NCI-H2029 (cell line): ENCODE data around the gene HPS1.

Experiments used
- DNase-seq: peaks from one replicate; lab custom pipeline; 2025; lab: John Stamatoyannopoulos, UW

The HPS1 gene

GRCh38 chr10:98431016-98431415 lies 15.7 kb downstream of the HPS1 start:
- DNase-seq: no peak

DNA sequence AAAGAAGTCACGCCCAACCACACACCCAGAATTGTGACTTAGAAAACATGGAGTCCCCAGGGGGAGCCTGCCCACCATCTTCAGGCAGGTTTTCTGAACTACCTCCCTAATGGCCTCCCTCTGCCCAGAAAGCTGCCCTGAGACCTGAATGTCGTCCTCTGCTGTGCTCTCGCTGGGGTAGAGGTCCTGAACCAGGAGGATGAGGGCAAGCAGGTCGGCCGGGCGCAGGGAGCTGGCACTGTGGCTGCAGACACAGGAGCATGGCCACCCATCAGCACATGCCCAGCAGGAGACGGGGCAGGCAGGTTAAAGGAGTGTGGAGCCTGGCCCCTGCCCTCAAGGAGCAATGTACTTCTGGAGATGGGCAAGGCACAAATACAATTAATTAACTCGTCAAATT lies 16.3 kb downstream of the HPS1 start:
- DNase-seq: no peak

DNA sequence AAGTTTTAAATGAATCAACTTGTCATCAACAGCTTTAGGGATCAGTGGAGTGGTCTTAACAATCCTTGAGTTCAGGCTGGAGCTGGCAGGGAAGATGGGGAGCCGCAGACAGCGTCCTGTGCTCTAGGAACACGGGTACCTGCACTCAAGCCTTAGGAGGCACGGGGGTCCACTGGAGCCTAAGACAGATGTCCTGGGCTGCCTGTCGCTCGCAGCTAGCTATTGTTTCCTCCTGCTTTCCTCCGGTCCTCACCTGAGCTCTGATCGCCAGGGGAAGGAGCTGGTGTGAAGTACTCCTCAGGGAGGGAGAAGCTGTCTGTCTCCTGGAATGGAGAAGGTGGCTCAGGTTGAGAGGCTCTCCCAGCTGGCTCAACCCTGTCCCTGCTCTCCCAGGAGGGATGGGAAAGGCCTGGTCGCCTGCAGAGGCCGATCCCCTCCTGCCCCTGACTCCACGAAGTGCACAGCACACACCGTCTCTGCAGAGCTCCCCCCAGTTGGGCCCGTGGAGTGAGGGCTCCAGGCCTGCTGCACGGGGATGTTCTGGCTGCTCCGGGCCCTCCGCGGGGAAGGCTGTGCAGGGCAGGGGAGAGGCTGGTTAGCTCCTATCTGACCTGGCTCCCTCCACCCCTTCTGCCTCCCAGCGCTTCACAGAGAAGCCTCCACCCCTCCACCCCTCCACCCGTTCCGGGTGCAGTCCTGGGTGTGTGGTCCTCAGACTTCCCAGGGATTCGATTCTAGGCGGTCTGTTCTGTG lies 17.2 kb downstream of the HPS1 start:
- no peak for DNase-seq

GRCh38 chr10:98427011-98427515 lies 19.7 kb downstream of the HPS1 start:
- no peak for DNase-seq

- DNase-seq: no peak
These were observed 21.0 kb downstream of the HPS1 start for GRCh38 chr10:98425511-98426352.

DNA sequence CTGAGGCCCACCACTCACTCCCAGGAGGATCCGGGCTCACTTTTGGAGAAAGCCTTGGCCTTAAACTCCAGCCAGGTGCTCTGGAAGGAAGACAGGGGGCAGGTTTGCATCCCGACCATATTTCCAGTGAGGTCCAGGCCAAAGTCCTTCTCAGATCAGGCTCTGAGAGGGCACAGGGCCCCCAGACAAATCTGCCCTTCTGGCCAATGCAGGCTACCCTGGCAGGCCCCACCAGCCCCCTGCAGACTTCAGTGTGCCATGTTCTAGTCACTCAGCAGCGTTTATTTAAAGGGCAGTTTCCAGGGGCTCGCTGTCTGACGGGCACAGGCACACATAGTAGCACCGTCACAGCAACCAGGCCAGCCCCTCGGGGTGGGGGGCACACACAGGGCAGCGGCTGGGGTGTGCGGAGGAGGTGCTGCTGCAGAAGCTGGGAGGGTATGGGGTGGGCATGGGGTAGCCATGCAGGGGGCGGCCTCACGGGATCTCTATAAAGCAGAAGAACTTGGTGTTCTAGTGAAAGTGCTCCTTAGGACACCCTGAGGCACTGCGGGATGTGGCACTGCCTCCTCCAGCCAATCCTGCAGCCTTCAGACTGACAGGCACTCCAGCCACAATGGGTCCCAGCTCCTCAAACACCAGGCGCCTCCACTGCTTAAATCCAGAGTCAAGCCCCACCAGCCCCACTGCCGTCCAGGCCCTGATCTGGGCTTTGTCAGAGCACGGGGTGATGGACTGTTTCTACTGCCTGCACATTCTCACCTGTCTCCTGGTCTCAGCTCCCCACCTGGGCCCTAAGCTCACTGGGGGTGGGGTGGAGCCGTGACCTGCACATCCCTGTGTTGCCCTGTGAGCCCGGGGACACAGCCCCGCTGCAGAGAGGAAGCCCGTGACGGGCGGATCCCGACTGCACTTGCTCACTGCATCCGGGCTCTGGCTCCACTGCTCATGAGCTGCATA lies 22.2 kb downstream of the HPS1 start:
- no peak for DNase-seq

- DNase-seq: no peak
These were observed 23.0 kb downstream of the HPS1 start for GRCh38 chr10:98423691-98424120.

GRCh38 chr10:98422182-98422581 lies 24.6 kb downstream of the HPS1 start:
- no peak for DNase-seq

DNA sequence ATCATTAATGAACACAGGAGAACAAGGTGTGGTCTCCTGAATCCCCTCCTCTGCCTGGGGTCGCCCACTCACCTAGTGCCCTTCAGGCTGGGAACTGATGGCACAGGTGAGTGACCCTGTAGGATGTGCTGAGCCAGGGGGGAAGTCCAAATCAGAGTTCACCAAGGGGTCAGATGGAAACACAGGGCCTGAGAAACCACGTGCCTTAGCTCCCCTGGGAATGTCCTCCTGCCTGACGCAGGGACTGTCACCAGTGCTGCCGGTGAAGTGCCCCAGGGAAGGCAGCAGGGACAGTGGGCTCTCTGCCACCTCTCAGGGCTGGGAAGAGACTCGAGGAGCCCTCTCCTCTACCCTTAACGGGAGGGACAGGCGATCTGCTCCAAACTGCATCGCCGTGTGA lies 25.9 kb downstream of the HPS1 start:
- DNase-seq: no peak

- no peak for DNase-seq
These were observed 27.1 kb downstream of the HPS1 start for GRCh38 chr10:98419469-98420261.

DNA sequence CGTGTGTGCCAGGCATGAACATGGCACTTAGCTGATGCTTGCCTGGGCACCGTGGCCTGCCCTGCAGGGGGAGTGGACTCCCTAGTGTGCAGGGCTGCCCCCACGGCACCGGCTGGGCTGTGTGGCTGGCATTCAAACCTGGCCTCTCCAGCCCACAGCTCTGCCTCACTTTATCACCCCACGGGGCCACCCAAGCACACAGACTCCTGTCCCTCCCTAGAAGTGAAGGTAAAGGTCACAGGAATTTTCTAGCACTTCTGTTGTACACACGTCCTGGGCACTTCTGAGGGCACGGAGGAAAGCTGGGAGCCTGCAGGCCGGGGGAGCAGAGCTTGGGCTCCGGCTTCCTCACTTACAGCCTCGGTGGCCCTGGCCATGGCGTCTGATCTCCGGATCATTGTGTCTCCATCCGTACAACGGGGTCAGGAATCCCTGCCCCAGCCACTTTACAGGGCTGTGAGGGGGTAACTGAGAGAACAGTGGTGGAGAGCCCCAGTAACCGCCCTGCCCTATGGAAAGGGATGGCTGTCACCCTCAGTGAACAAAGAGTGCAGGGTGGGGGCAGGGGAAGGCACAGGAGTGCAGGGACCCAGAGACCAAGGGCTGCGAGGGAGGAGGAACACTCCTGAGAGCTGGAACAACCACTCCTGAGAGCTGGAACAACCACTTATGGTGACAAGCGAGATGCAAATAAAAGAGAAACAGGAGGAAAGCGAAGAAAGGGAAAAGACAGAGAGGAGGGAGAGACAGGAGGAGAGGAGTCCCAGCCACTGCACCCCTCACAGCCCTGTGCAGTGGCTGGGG lies 27.9 kb downstream of the HPS1 start:
- DNase-seq: no peak

DNA sequence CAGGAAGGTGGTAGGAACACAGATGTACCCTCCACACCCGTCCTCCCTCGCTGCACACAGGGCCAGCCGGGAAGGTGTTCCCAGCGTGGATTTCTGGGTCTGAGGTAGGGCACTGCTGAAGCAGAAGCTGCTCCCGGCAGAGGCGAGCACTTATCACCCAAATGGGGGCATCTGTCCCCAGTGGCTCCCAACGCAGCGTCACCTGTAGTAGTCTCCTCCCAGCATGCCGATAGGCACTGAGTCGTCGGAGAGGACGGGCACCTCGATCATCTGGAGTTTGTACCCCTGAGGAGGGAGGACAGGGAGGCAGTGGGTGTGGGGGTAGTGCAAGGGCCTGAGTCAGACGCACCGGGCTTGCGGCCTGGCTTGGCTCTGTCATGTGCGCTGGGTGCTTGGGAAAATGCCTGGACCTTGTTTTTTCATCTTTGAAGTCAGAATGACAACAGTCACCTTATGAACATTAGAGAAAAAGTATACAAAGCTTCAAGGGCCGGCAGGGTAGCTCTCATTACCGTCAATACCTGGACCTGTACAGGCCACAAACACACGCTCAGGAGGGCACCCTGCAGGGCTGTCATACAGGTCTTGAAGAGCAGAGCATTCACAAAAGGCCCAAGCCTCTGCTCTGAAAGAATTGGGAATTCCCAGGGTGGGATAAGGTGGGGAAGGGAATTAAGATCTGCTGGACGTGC lies 28.6 kb downstream of the HPS1 start:
- no peak for DNase-seq

DNA sequence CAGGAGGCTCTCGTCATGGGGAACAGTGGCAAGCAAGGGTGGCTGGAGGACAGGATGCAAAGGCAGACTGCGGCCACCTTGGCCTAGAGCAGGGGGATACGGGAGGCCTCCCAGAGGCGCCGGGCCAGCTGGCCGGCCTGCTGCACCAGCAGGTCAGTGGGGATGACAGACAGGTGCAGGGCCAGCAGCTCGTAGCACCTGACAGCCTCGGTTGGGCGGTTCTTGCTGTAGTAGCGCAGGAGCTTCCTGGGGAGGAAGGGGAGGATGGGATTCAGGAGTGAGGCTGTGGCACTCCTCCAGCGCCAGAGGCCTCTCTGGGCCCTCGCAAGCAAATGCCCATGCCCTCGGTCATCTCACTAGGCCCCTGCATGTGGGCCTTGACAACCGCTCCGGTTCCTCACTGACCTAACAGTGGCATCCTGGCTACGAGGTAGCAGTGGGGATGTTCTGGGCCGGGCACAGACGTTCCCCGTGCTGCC lies 29.2 kb downstream of the HPS1 start:
- no peak for DNase-seq

DNA sequence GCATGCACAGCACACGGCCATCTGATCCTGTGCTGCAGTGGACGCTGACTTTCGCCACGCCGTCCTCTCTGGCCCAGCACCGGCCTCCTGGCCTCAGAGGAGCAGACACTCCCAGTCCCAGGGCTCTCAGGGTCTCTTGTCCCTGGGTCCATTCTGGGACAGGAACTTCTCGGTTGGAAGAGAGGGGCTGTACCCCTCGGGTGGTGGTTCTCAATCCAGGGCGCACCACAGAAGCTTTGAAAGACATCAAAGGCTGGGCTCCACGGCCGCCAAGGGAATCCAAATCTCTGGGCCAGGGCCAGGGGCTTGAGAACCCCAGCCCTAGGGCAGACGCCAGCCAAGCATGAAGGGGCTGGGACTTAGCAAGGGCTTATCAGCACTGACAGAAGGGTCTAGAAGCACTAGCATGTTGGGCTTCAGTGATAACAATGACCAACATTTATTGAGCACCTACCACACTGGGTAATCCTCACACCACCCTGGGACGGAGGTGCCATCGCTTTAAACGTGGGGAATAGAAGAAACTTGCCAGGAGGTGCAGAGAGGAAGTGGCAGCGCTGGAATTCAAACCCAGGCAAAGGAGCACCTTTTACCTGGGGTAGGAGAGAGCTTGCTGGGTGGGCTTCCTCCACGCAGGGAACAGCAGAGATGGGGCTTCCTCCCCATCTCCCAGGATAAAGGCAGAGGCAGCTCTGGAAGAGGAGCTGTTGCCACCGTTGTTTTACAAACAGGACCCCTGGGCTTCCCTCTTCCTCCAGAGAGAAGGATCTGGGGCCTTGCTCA lies 29.9 kb downstream of the HPS1 start:
- no peak for DNase-seq

DNA sequence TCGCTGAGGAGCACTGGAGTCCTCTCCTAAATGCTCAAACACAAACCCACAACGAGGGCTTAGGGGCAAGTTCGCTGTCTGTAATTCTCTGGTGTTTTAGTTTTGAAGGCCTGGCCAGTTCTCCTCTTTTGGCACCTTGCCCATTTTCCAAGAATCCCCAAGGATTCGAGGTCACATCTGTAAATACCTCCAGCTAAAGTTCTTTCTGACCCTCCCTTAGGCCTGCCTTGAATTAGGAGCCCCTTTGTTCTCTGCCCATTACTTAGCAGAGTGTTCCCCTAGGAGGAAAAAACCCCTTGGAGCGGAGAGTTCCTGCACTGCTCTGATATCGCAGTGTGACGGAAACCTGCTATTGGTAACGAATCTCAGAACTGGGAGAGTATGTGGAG lies 31.0 kb downstream of the HPS1 start:
- no peak for DNase-seq

DNA sequence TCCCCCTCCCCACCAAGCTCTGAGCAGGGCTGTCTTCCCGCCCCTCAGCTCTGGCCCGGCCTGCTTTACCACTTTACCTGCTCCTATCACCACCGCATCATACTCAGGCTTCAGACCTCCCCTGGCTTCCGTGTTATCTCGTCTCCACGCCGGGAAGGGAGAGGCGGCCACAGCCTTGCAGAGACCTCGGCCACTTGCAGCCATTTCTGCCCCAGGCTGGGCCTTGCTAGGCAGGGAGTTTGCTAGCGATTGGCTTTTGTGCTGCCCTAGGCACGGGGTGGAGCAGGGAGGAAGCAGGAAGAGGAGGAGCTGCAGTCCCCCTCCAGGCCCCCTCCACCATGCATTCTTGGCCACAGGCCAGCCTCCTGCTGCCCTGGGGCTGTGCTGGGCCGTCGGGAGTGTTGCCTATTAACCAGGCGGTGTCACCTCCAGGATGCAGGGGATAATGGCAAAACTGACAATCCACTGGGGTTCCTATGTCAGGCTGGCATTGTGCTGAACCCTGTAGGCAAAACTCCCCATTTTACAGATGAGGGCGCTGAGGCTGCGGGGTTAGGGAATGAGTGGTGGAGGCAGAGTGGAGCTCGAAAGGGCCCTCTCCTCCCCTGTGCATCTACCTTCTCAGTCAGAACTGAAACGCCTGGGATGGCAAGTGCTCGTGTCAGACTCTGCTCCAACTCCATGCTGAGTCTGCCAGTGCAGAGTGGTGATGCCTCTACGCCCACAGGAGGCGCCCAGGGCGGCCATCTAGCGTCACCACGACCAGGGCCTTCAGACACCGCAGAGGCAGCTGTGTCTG lies 31.6 kb downstream of the HPS1 start, which contains the start of gene PYROXD2:
TSS of gene PYROXD2 (minus strand) at position 251 of the 799 bp plus-strand sequence. CDS start at position 204, 47 bp downstream.
- peak; percentile 56 for DNase-seq

DNA sequence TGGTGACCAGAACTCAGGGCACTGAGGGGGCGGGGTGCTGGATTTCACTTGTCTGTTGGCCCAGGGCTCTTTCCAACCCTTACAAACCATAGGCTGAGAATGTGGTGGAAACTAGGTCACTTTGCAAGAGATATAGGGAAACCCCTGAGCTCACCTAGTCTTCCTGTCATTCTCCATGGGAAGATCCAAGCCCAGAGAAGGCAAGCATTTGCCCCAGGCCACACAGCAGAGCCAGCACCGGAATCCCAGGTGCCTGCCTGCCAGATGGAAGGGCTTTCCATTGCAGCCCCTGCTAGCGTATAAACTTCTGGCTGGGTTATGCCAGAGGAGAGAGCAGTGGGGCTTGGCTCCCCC lies 32.2 kb downstream of the HPS1 start:
- no peak for DNase-seq

DNA sequence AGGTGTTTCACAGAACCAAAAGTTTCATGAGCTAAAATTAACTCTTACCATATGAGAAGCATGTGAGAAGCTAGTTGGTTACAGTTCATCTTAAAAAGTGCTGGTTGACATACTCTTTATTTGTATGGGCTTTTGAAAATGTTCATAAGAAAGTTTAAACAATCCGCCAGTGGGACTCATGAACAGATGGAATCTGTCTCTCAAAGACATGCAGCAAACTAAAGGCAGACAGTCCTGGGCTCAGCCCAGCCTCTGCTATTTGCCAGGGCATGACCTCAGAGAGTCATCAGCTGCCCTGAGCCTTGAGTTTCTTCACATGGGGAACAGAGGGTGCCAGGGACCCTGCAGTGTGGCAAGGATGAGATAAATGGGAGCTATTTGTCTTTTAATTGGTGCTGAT lies 35.0 kb downstream of the HPS1 start:
- no peak for DNase-seq
